DOHH2 (cell line): Measurements from ENCODE around the gene ZFP62.
A peak's percentile ranks its signal among the peaks of the same experiment; 100 is the strongest.

Source experiments
- H3F3A ChIP-seq: fragments of 200-600 bp; sonication (generic), shearing (Covaris generic); 2 replicates; pipeline ENCODE4 v1.6.0; 2016; ENCODE audit warnings: antibody characterized with exemption, mild to moderate bottlenecking; ENCODE audit not compliant: control insufficient read depth, insufficient read depth
- H3K27ac ChIP-seq: fragments of 200-600 bp; sonication (generic); 2 replicates; pipeline ENCODE4 v1.5.1; 2014; ENCODE audit warnings: low read depth, mild to moderate bottlenecking, low read length, moderate library complexity
- H3K27me3 ChIP-seq: fragments of 200-600 bp; sonication (generic); 2 replicates; pipeline ENCODE4 v1.6.1; 2014; ENCODE audit warnings: mild to moderate bottlenecking, low read length, mixed read lengths; ENCODE audit not compliant: control insufficient read depth
- H3K36me3 ChIP-seq: fragments of 200-600 bp; sonication (generic); 2 replicates; pipeline ENCODE4 v1.6.1; 2014; ENCODE audit warnings: mild to moderate bottlenecking, low read length, moderate library complexity, mixed read lengths; ENCODE audit not compliant: control insufficient read depth
- H3K4me1 ChIP-seq: fragments of 200-600 bp; sonication (generic); 2 replicates; pipeline ENCODE4 v1.6.1; 2014; ENCODE audit warnings: mild to moderate bottlenecking, low read length, mixed read lengths; ENCODE audit not compliant: control insufficient read depth
- H3K4me2 ChIP-seq: fragments of 200-600 bp; sonication (generic); 2 replicates; pipeline ENCODE4 v1.6.0; 2014; ENCODE audit warnings: mild to moderate bottlenecking, low read length, moderate library complexity
- H3K4me3 ChIP-seq: fragments of 200-600 bp; sonication (generic); 2 replicates; pipeline ENCODE4 v1.5.1; 2014; ENCODE audit warnings: mild to moderate bottlenecking, low read length, mixed read lengths
- H3K79me2 ChIP-seq: fragments of 200-600 bp; sonication (generic); 2 replicates; pipeline ENCODE4 v1.6.1; 2014; ENCODE audit warnings: mild to moderate bottlenecking, low read length, mixed read lengths; ENCODE audit not compliant: control insufficient read depth
- H3K9me2 ChIP-seq: fragments of 200-600 bp; sonication (generic); replicated peaks from 2 replicates; pipeline ENCODE4 v1.6.1; 2014; ENCODE audit warnings: mild to moderate bottlenecking, low read length, mixed read lengths; ENCODE audit not compliant: control insufficient read depth
- H3K9me3 ChIP-seq: fragments of 200-600 bp; sonication (generic); 2 replicates; pipeline ENCODE4 v1.6.1; 2014; ENCODE audit warnings: antibody characterized with exemption, low read length, mixed read lengths; ENCODE audit not compliant: control insufficient read depth, insufficient read depth
- H4K20me1 ChIP-seq: fragments of 200-600 bp; sonication (generic); 2 replicates; pipeline ENCODE4 v1.6.0; 2014; ENCODE audit warnings: low read depth, mild to moderate bottlenecking, antibody characterized with exemption, low read length, moderate library complexity; ENCODE audit not compliant: control insufficient read depth, insufficient read depth
- CTCF ChIP-seq: fragments of 200-600 bp; sonication (generic); IDR thresholded peaks from one replicate; pipeline ENCODE4 v1.5.1; 2014; ENCODE audit warnings: antibody characterized with exemption, mild to moderate bottlenecking, low read depth, low read length; ENCODE audit not compliant: poor library complexity, severe bottlenecking
- EZH2phosphoT487 ChIP-seq: fragments of 200-600 bp; sonication (generic); IDR thresholded peaks from 2 replicates; pipeline ENCODE4 v1.6.1; 2017; ENCODE audit warnings: borderline replicate concordance, mild to moderate bottlenecking, antibody characterized with exemption, low read length, moderate library complexity, mixed read lengths

Gene ZFP62

GRCh38 chr5:180817893-180818674, 43.0 kb downstream of the ZFP62 start:
- Histone ChIP-seq H3K79me2 (no peaks in the 10 kb centered on the region), H3K27ac (no peak overlapping the region), H4K20me1 (no peaks in the 10 kb centered on the region), H3K4me1 (peaks cover 72% of the 10 kb centered on the region), H3K36me3 (no peaks in the 10 kb centered on the region), H3K4me2 (peak overlapping the region; percentile 54), H3K27me3 (no peaks in the 10 kb centered on the region), H3K9me3 (no peaks in the 10 kb centered on the region), H3K4me3 (no peak overlapping the region), H3F3A (peaks cover 10% of the 10 kb centered on the region; the same call in 1 of the 2 replicates), H3K9me2 (no peaks in the 10 kb centered on the region)
- TF ChIP-seq EZH2phosphoT487 (no peak), CTCF (no peak)

- Histone ChIP-seq H3K27ac (no peak overlapping the region), H3K27me3 (no peaks in the 10 kb centered on the region)
- TF ChIP-seq EZH2phosphoT487 (no peak), CTCF (no peak)
Measured at GRCh38 chr5:180816608-180817534, 44.2 kb downstream of the ZFP62 start.

GRCh38 chr5:180815293-180815917, 45.7 kb downstream of the ZFP62 start:
- H3K4me1 ChIP-seq, result peaks cover 77% of the 10 kb centered on the region
- H3K27ac ChIP-seq, result 0 out of 2 replicates have a peak overlapping the region, but pooled peaks have one; percentile 3

More at GRCh38 chr5:180816608-180817534, 44.2 kb downstream of the ZFP62 start:
- H3K36me3 ChIP-seq, result no peaks in the 10 kb centered on the region
- no peaks in the 10 kb centered on the region for H3K9me3 ChIP-seq
- peak overlapping the region; percentile 54 for H3K4me2 ChIP-seq
- peaks cover 81% of the 10 kb centered on the region for H3K4me1 ChIP-seq
- H3K4me3 ChIP-seq, result peak overlapping the region; percentile 23
- H3K9me2 ChIP-seq, result no peaks in the 10 kb centered on the region
- peaks cover 15% of the 10 kb centered on the region for H3F3A ChIP-seq
- peaks cover 8% of the 10 kb centered on the region for H3K79me2 ChIP-seq
- H4K20me1 ChIP-seq, result no peaks in the 10 kb centered on the region

More at GRCh38 chr5:180815293-180815917, 45.7 kb downstream of the ZFP62 start:
- Histone ChIP-seq H3K27me3 (no peaks in the 10 kb centered on the region), H3K9me2 (no peaks in the 10 kb centered on the region), H3K79me2 (peaks cover 18% of the 10 kb centered on the region), H3K9me3 (no peaks in the 10 kb centered on the region), H3K4me3 (peak overlapping the region; percentile 57), H3F3A (peaks cover 15% of the 10 kb centered on the region), H3K36me3 (peaks cover 3% of the 10 kb centered on the region; the same call in 1 of the 2 replicates), H4K20me1 (no peaks in the 10 kb centered on the region), H3K4me2 (peak overlapping the region; percentile 59)
- TF ChIP-seq EZH2phosphoT487 (no peak), CTCF (no peak)
